NB4 (cell line): ENCODE data around the gene BPIFB3.

Experiments
- DNase-seq: peaks from one replicate; pipeline ENCODE4 v3.0.0; 2010; ENCODE audit warnings: low read depth
- H3K4me3 ChIP-seq: one replicate; pipeline ENCODE4 v1.5.1; 2011; ENCODE audit warnings: mild to moderate bottlenecking, low read depth, low read length, moderate library complexity
- CTCF ChIP-seq: IDR thresholded peaks from one replicate; pipeline ENCODE4 v1.5.1; 2012; ENCODE audit warnings: low read depth, low read length
- MYC ChIP-seq: IDR thresholded peaks from 2 replicates; pipeline ENCODE4 v1.6.1; 2011; ENCODE audit warnings: low read depth, low read length
- POLR2A ChIP-seq: IDR thresholded peaks from 2 replicates; pipeline ENCODE4 v1.6.1; 2011; ENCODE audit warnings: mild to moderate bottlenecking; ENCODE audit not compliant: insufficient read length; ENCODE audit errors: extremely low read depth
- TF ChIP-seq, protein P1 (sequence below): IDR thresholded peaks from 2 replicates; pipeline ENCODE4 v1.6.1; 2011; ENCODE audit warnings: low read depth, low read length

The BPIFB3 gene

GRCh38 chr20:33054791-33055190, 1.1 kb downstream of the BPIFB3 start:
- no peak overlapping the region for H3K4me3 ChIP-seq
- DNase-seq: no peak
- TF ChIP-seq POLR2A (no peak), CTCF (no peak), MYC (no peak)
- TF ChIP-seq, protein P1, sequence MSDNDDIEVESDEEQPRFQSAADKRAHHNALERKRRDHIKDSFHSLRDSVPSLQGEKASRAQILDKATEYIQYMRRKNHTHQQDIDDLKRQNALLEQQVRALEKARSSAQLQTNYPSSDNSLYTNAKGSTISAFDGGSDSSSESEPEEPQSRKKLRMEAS: no peak

DNA sequence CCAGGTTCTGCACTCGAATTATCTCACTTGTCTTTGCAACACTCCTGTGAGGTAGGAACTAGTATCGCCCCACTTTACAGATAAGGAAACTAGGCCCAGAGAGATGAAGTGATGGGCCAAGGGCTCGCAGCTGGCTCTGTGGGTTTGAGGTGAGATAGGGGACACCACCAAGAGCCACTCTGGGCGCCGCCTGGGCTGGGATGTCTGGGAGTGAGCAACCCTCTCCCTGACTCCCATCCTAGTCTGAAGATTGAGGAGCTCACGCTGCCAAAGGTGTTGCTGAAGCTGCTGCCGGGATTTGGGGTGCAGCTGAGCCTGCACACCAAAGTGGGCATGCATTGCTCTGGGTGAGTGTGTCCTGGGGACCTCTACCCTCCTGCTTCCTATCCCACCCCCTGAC, 5.4 kb downstream of the BPIFB3 start:
- TF ChIP-seq POLR2A (no peak), CTCF (no peak), MYC (no peak)
- TF ChIP-seq, protein P1: no peak
- no peak for DNase-seq
- H3K4me3 ChIP-seq: no peak overlapping the region

- DNase-seq: no peak
- no peak for TF ChIP-seq CTCF
- H3K4me3 ChIP-seq: no peak overlapping the region
Measured at GRCh38 chr20:33059741-33060390, 6.2 kb downstream of the BPIFB3 start.

DNA sequence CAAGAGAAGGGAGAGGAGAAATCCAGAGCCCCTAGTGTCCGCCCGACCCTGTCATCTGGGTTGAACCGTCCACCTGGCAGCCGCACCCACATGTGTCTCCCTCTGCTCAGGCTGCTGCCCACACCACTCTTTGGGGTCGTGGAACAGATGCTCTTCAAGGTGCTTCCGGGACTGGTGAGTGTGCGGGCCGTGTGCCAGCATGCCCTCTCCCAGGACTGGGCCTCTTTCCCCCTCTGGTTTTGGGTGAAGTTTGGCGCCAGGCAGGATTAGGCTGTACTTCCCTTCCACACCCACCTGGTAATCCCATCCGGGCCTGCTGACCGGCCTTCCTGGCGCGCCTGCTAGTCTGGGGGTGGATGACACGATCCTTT, 7.9 kb downstream of the BPIFB3 start:
- DNase-seq: no peak
- TF ChIP-seq, protein P1: no peak
- TF ChIP-seq MYC: no peak
- no peak for TF ChIP-seq CTCF
- TF ChIP-seq POLR2A: no peak
- no peak overlapping the region for H3K4me3 ChIP-seq

DNA sequence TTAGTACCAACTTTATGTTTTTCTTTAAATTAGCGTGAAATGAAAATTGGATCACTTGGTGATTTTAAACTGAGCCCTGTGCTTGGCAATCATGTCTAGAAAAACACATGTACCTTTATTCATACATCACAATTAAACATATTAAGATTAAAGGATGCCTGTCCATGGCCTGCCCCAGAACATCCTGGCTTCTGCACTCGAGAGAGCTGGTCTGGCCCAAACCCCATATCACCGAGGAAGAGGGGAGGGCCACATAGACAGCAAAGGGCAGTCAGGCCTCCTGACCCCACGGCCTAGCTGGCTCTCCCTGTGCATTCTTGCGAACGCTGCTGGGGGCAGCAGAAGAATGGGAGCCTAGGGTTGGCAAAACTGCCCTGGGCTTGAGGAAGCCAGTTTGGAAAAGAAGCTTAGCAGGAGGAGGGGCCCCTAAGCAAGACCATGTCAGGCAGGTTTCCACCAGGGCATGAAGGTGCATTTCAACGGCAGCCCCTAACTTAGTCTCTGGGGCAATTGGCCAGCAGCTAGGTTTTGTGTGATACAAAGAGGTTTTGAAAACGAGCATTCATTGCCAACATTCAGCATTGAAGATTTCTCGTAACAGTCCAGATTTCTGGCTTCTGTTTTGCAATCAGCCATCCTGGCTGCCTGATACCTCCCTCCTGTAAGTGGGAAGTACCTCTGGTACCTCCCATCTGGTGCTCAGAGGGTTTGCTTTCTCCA, 8.6 kb downstream of the BPIFB3 start:
- no peak for DNase-seq
- no peak overlapping the region for H3K4me3 ChIP-seq
- TF ChIP-seq, protein P1: no peak
- no peak for TF ChIP-seq MYC

DNA sequence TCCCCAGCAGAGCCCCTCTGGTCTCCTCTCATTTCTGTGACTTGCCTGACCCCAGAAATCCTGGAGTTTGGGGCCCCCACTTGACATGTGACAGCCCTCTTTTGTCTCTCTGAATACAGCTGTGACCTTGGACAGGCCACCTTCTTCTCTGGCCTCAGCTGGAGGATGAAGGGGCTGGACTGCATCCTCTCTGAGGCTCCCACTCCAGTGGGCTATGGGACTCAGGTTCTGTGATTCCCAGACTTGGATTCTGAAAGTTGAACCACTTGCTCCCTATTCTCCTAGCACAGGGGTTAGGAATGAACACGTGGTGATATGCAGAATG, 9.1 kb downstream of the BPIFB3 start:
- DNase-seq: no peak
- H3K4me3 ChIP-seq: no peak overlapping the region
- no peak for TF ChIP-seq POLR2A
- TF ChIP-seq, protein P1: no peak
- no peak for TF ChIP-seq CTCF
- no peak for TF ChIP-seq MYC
